Spleen (tissue), 7 donors: ENCODE results near the gene SOWAHD.

Experiments used
- POLR2A ChIP-seq, 3 donors: fragments of 450-650 bp; IDR thresholded peaks; one replicate each; pipeline ENCODE4 v1.5.1; 2017; ENCODE audit warnings: antibody characterized with exemption in 3 of 3, mild to moderate bottlenecking in 1 of 3
- TF ChIP-seq, protein P1 (sequence below), 11 experiments: fragments of 200-600 bp in 7 of 11; fragments of 450-650 bp in 4 of 11; sonication (generic) in 4 of 11; IDR thresholded peaks in 8 of 11; conservative IDR thresholded peaks in 3 of 11; 1 replicate in 7 of 11; 2 replicates in 4 of 11; pipeline versions ENCODE4 v1.4.0 to v1.8.0; 2016 to 2021; ENCODE audit warnings: antibody characterized with exemption in 11 of 11, inconsistent platforms in 4 of 11, mild to moderate bottlenecking in 1 of 11
- donor health status: DM: no; HTN: no; CAD: no; lungs with moderate emphysema.
- donor health status: DM: no; HTN: no; CAD: no.
- donor health status: DM: no; HTN: no; CAD: no.

DNA sequence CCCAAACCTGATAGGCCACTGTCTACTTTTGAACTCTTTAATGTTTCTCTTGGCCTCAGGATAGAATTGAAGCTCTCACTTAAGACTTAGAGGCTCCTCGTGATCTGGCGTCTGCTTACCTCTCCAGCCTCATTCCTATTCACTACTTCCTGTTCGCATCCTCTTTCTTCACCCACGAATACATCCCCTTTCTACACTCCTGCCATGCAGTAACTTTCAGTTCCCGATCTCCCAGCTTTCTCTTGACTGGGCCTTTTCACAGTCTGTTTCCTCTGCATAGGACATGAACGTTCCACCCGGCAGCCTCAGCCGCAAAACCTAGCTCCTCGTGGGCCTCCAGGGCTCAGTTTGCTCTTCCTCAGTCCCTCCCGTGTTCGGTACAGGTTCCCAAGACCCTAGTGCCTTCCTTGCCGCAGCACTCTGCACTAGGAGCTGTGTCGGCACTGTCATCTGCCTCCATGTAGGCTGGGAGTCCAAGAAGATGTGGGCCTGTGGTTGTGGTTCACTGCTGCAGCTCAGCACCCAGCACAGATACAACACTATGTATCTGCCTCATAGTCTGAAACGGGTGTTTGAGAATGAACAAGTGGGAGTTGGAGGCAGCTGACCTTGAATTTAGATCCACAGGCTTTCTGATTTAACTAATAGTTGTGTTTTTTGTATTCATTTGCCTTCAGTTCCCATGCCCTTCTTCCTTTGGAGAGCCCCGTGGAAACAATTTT lies 17.3 kb downstream of the SOWAHD start:
- no peak for TF ChIP-seq POLR2A (IDR thresholded peaks at IDR 0.05)
- TF ChIP-seq, protein P1, sequence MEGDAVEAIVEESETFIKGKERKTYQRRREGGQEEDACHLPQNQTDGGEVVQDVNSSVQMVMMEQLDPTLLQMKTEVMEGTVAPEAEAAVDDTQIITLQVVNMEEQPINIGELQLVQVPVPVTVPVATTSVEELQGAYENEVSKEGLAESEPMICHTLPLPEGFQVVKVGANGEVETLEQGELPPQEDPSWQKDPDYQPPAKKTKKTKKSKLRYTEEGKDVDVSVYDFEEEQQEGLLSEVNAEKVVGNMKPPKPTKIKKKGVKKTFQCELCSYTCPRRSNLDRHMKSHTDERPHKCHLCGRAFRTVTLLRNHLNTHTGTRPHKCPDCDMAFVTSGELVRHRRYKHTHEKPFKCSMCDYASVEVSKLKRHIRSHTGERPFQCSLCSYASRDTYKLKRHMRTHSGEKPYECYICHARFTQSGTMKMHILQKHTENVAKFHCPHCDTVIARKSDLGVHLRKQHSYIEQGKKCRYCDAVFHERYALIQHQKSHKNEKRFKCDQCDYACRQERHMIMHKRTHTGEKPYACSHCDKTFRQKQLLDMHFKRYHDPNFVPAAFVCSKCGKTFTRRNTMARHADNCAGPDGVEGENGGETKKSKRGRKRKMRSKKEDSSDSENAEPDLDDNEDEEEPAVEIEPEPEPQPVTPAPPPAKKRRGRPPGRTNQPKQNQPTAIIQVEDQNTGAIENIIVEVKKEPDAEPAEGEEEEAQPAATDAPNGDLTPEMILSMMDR (IDR thresholded peaks at IDR 0.05 in 8 of 11, conservative IDR thresholded peaks at IDR 0.05 in 3 of 11): no peak
